Mesodermal cell (in vitro differentiated cells): ENCODE measurements around the gene HUWE1.

Experiments
- H3K27ac ChIP-seq: 2 replicates; pipeline ENCODE4 v1.7.0; 2013; ENCODE audit warnings: mild to moderate bottlenecking, low read depth, low read length, moderate library complexity; ENCODE audit not compliant: severe bottlenecking
- H3K36me3 ChIP-seq: 2 replicates; pipeline ENCODE4 v1.7.1; 2013; ENCODE audit warnings: mild to moderate bottlenecking, low read length, moderate library complexity; ENCODE audit not compliant: control insufficient read depth, insufficient read depth
- H3K4me1 ChIP-seq: one replicate; pipeline ENCODE4 v1.7.1; 2013; ENCODE audit warnings: mild to moderate bottlenecking, low read length; ENCODE audit not compliant: insufficient read depth, control insufficient read depth, poor library complexity, severe bottlenecking
- H3K4me3 ChIP-seq: 2 replicates; pipeline ENCODE4 v1.7.0; 2013; ENCODE audit warnings: low read length, control low read depth, mild to moderate bottlenecking; ENCODE audit not compliant: insufficient read depth, poor library complexity, severe bottlenecking; ENCODE audit errors: extremely low read depth
- H3K9me3 ChIP-seq: 2 replicates; pipeline ENCODE4 v1.7.1; 2013; ENCODE audit warnings: mild to moderate bottlenecking, low read length, moderate library complexity; ENCODE audit not compliant: control insufficient read depth
- WGBS, 2 experiments: methylation state at CpG; one replicate each; pipeline ENCODE4 v1.1.5; 2013; ENCODE audit warnings: missing lambda C conversion rate in 2 of 2; ENCODE audit not compliant: insufficient coverage in 2 of 2; 5-methylcytosine and 5-hydroxymethylcytosine counted together

The HUWE1 gene

GRCh38 chrX:53716328-53717088 is 30.0 kb upstream of the HUWE1 start:
- 100% methylated on average over 1 of the region's 4 CpGs; no CpG with 5 or more reads in 1 of the 2 experiments for WGBS, 2 experiments

GRCh38 chrX:53715346-53715924 is 28.9 kb upstream of the HUWE1 start:
- no peak overlapping the region for H3K27ac ChIP-seq
- H3K4me1 ChIP-seq = no peaks in the 10 kb centered on the region
- no CpG with 5 or more reads among the region's 3 CpGs for WGBS, 2 experiments

More at GRCh38 chrX:53716328-53717088, 30.0 kb upstream of the HUWE1 start:
- Histone ChIP-seq H3K27ac (no peak overlapping the region), H3K4me1 (no peaks in the 10 kb centered on the region), H3K9me3 (no peaks in the 10 kb centered on the region), H3K4me3 (no peak overlapping the region), H3K36me3 (no peaks in the 10 kb centered on the region)

GRCh38 chrX:53714580-53715345 is 28.2 kb upstream of the HUWE1 start:
- Histone ChIP-seq H3K4me3 (no peak overlapping the region), H3K36me3 (no peaks in the 10 kb centered on the region), H3K9me3 (no peaks in the 10 kb centered on the region), H3K4me1 (no peaks in the 10 kb centered on the region), H3K27ac (no peak overlapping the region)
- WGBS, 2 experiments = 50 to 92% methylated on average over 1 to 2 of the region's 4 CpGs

More at GRCh38 chrX:53715346-53715924, 28.9 kb upstream of the HUWE1 start:
- Histone ChIP-seq H3K36me3 (no peaks in the 10 kb centered on the region), H3K4me3 (no peak overlapping the region), H3K9me3 (no peaks in the 10 kb centered on the region)

- Histone ChIP-seq H3K9me3 (no peaks in the 10 kb centered on the region), H3K4me3 (no peak overlapping the region), H3K27ac (no peak overlapping the region), H3K36me3 (no peaks in the 10 kb centered on the region), H3K4me1 (no peaks in the 10 kb centered on the region)
- WGBS, 2 experiments = 90 to 100% methylated on average over 2 of the region's 6 CpGs
Measured at GRCh38 chrX:53713987-53714579, 27.6 kb upstream of the HUWE1 start.

- 85 to 92% methylated on average over 2 of the region's 6 CpGs for WGBS, 2 experiments
- H3K4me3 ChIP-seq = no peak overlapping the region
- H3K4me1 ChIP-seq = no peaks in the 10 kb centered on the region
- H3K9me3 ChIP-seq = no peaks in the 10 kb centered on the region
- H3K27ac ChIP-seq = no peak overlapping the region
- no peaks in the 10 kb centered on the region for H3K36me3 ChIP-seq
Measured at GRCh38 chrX:53711436-53711835, 24.9 kb upstream of the HUWE1 start.

GRCh38 chrX:53704854-53705253 is 18.3 kb upstream of the HUWE1 start:
- Histone ChIP-seq H3K27ac (no peak overlapping the region), H3K4me1 (no peaks in the 10 kb centered on the region), H3K36me3 (no peaks in the 10 kb centered on the region), H3K9me3 (no peaks in the 10 kb centered on the region), H3K4me3 (no peak overlapping the region)
- WGBS, 2 experiments = no CpG with 5 or more reads among the region's 3 CpGs

- Histone ChIP-seq H3K9me3 (no peaks in the 10 kb centered on the region), H3K27ac (no peak overlapping the region), H3K4me3 (no peak overlapping the region), H3K4me1 (no peaks in the 10 kb centered on the region), H3K36me3 (no peaks in the 10 kb centered on the region)
- no CpG with 5 or more reads among the region's 4 CpGs for WGBS, 2 experiments
Measured at GRCh38 chrX:53704294-53704693, 17.8 kb upstream of the HUWE1 start.

- no peaks in the 10 kb centered on the region for H3K9me3 ChIP-seq
- H3K27ac ChIP-seq = no peak overlapping the region
- H3K36me3 ChIP-seq = no peaks in the 10 kb centered on the region
- no peaks in the 10 kb centered on the region for H3K4me1 ChIP-seq
- H3K4me3 ChIP-seq = no peak overlapping the region
- WGBS, 2 experiments = 88 to 89% methylated on average over 4 to 7 of the region's 10 CpGs
Measured at GRCh38 chrX:53695946-53696549, 9.5 kb upstream of the HUWE1 start.

- no peak overlapping the region for H3K4me3 ChIP-seq
- WGBS, 2 experiments = no CpG with 5 or more reads among the region's 1 CpG
- H3K27ac ChIP-seq = no peak overlapping the region
- H3K36me3 ChIP-seq = no peaks in the 10 kb centered on the region
- no peaks in the 10 kb centered on the region for H3K9me3 ChIP-seq
- no peaks in the 10 kb centered on the region for H3K4me1 ChIP-seq
Measured at GRCh38 chrX:53694642-53695041, 8.1 kb upstream of the HUWE1 start.

GRCh38 chrX:53688300-53688699 is 1.8 kb upstream of the HUWE1 start:
- WGBS, 2 experiments = 92% methylated on average over 2 of the region's 7 CpGs; no CpG with 5 or more reads in 1 of the 2 experiments
- Histone ChIP-seq H3K36me3 (no peaks in the 10 kb centered on the region), H3K9me3 (no peaks in the 10 kb centered on the region), H3K27ac (no peak overlapping the region), H3K4me1 (no peaks in the 10 kb centered on the region), H3K4me3 (no peak overlapping the region)
